ENCODE results near the gene GARNL3. TPM values are rescaled to one million over a fixed set of nuclear protein-coding genes. Genes with fewer than 3 reads are reported as not detected.
A peak's percentile ranks its signal among the peaks of the same experiment; 100 is the strongest.

Gene GARNL3
- total RNA-seq, 1 experiment from 2014 or later: 6.1 TPM

DNA sequence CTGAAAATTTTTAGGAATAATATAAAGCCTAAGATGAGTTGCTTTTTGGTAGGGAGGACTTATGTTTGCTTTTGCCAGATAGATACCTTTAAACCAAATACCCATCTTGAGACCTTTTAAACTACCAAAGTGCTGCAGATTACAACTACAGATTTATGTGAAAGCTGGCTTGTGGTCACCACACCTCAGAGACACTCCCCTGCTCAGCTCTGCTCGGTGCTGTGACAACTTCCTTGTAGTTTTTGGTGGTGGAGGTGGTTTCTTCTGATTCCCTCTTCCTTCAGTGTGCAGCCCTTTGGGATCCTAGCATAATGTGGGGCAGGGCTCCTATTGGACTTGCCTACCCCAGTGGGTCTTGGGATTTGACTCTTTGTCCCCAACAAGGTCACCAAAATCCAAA is 29.2 kb downstream of the GARNL3 start:
- no peaks in the 10 kb centered on the region for H3K27me3 Mint-ChIP-seq (ENCODE audit: insufficient read depth, unreplicated experiment)
- no peak for DNase-seq (ENCODE audit: unreplicated experiment)
- no peak overlapping the region for H3K4me3 Mint-ChIP-seq (ENCODE audit: unreplicated experiment)
- no peak overlapping the region for H3K27ac Mint-ChIP-seq (ENCODE audit: low read depth, unreplicated experiment)
- H3K4me1 Mint-ChIP-seq (ENCODE audit: insufficient read depth, unreplicated experiment): peaks cover 13% of the 10 kb centered on the region
- H3K9me3 Mint-ChIP-seq (ENCODE audit: unreplicated experiment): no peaks in the 10 kb centered on the region
- CTCF ChIA-PET: no interaction called here
- no peaks in the 10 kb centered on the region for H3K36me3 Mint-ChIP-seq (ENCODE audit: insufficient read depth, unreplicated experiment)
- POLR2A ChIA-PET: interaction anchor here (1.1 kb wide), 1 partner anchor 131 kb away, joined by 3 read pairs; the partner anchor contains the start of gene ZNF79
- intact Hi-C loops (cut with micrococcal nuclease): no loop called here
- TF ChIP-seq, protein P1, sequence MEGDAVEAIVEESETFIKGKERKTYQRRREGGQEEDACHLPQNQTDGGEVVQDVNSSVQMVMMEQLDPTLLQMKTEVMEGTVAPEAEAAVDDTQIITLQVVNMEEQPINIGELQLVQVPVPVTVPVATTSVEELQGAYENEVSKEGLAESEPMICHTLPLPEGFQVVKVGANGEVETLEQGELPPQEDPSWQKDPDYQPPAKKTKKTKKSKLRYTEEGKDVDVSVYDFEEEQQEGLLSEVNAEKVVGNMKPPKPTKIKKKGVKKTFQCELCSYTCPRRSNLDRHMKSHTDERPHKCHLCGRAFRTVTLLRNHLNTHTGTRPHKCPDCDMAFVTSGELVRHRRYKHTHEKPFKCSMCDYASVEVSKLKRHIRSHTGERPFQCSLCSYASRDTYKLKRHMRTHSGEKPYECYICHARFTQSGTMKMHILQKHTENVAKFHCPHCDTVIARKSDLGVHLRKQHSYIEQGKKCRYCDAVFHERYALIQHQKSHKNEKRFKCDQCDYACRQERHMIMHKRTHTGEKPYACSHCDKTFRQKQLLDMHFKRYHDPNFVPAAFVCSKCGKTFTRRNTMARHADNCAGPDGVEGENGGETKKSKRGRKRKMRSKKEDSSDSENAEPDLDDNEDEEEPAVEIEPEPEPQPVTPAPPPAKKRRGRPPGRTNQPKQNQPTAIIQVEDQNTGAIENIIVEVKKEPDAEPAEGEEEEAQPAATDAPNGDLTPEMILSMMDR (IDR thresholded peaks at IDR 0.05; ENCODE audit: unreplicated experiment): no peak
- BruUV-seq (replicated peaks): no TSS peak

DNA sequence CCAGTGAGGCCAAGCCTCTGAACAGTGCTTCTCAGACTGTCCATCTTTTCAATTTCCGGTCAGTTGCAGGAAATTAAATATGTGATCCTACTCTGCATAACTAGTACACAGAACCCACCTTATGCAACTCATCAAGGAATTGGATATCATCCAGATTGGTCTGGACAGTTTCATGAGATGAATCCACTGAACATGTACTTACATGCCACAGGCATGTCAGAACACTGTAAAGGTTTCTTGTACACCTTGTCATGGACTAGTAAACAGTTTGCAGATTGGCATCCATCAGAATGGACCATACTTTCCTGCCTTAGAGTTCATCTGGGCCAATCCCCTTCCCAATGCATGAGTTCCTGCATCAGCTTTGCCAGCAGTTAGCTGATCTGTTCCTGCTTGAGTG is 30.4 kb downstream of the GARNL3 start:
- Mint-ChIP-seq H3K4me3 (ENCODE audit: unreplicated experiment) (no peak overlapping the region), H3K4me1 (ENCODE audit: insufficient read depth, unreplicated experiment) (peaks cover 13% of the 10 kb centered on the region), H3K27me3 (ENCODE audit: insufficient read depth, unreplicated experiment) (no peaks in the 10 kb centered on the region), H3K36me3 (ENCODE audit: insufficient read depth, unreplicated experiment) (no peaks in the 10 kb centered on the region), H3K9me3 (ENCODE audit: unreplicated experiment) (no peaks in the 10 kb centered on the region), H3K27ac (ENCODE audit: low read depth, unreplicated experiment) (no peak overlapping the region)
- DNase-seq (ENCODE audit: unreplicated experiment): peak; percentile 76
- POLR2A ChIA-PET: interaction anchor here (1.0 to 1.1 kb wide), 2 partner anchors 18 to 25 kb away, joined by 3 to 6 read pairs; no protein-coding TSS in a partner anchor
- intact Hi-C loops (cut with micrococcal nuclease): no loop called here
- BruUV-seq (replicated peaks): no TSS peak
- TF ChIP-seq, protein P1 (IDR thresholded peaks at IDR 0.05; ENCODE audit: unreplicated experiment): no peak
- CTCF ChIA-PET: interaction anchor here (0.7 kb wide), 1 partner anchor 355 kb away, joined by 3 read pairs; no protein-coding TSS in a partner anchor

- H3K4me1 Mint-ChIP-seq (ENCODE audit: insufficient read depth, unreplicated experiment): no peaks in the 10 kb centered on the region
- no peak for DNase-seq (ENCODE audit: unreplicated experiment)
- CTCF ChIA-PET: interaction anchor here (0.6 kb wide), 1 partner anchor 10 kb away, joined by 3 read pairs; no protein-coding TSS in a partner anchor
- no peaks in the 10 kb centered on the region for H3K9me3 Mint-ChIP-seq (ENCODE audit: unreplicated experiment)
- BruUV-seq (replicated peaks): no TSS peak
- intact Hi-C loops (cut with micrococcal nuclease): no loop called here
- no peaks in the 10 kb centered on the region for H3K27me3 Mint-ChIP-seq (ENCODE audit: insufficient read depth, unreplicated experiment)
- TF ChIP-seq, protein P1 (IDR thresholded peaks at IDR 0.05; ENCODE audit: unreplicated experiment): no peak
- no peak overlapping the region for H3K27ac Mint-ChIP-seq (ENCODE audit: low read depth, unreplicated experiment)
- POLR2A ChIA-PET: interaction anchor here (0.6 to 1.0 kb wide), 2 partner anchors 21 to 57 kb away, joined by 3 to 4 read pairs; no protein-coding TSS in a partner anchor
- no peak overlapping the region for H3K4me3 Mint-ChIP-seq (ENCODE audit: unreplicated experiment)
- no peaks in the 10 kb centered on the region for H3K36me3 Mint-ChIP-seq (ENCODE audit: insufficient read depth, unreplicated experiment)
Observed at GRCh38 chr9:127300886-127301447, 36.4 kb downstream of the GARNL3 start.

DNA sequence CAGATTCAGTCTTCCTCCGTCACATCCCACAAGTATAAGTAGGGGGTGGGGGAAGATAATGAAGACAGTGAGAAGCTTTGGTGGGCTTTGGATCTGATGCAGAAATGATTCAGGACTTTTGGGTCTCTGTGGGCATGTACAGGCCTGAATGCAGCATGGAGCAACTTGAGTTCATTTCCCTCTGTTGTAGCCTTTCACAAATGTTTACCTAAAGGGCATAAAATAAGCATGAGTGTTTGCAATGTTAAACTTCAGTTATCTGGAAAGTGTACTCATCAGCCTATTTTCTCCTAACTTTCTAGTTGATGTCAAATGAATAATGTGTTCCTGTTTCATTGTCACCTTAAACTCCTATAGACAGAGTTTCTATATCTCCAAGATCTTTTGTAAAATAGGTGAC is 39.3 kb downstream of the GARNL3 start:
- Mint-ChIP-seq H3K36me3 (ENCODE audit: insufficient read depth, unreplicated experiment) (no peaks in the 10 kb centered on the region), H3K4me3 (ENCODE audit: unreplicated experiment) (no peak overlapping the region), H3K4me1 (ENCODE audit: insufficient read depth, unreplicated experiment) (peaks cover 10% of the 10 kb centered on the region), H3K9me3 (ENCODE audit: unreplicated experiment) (no peaks in the 10 kb centered on the region), H3K27ac (ENCODE audit: low read depth, unreplicated experiment) (no peak overlapping the region), H3K27me3 (ENCODE audit: insufficient read depth, unreplicated experiment) (no peaks in the 10 kb centered on the region)
- CTCF ChIA-PET: no interaction called here
- no peak for DNase-seq (ENCODE audit: unreplicated experiment)
- POLR2A ChIA-PET: interaction anchor here (1.0 kb wide), 1 partner anchor 17 kb away, joined by 3 read pairs; no protein-coding TSS in a partner anchor
- TF ChIP-seq, protein P1 (IDR thresholded peaks at IDR 0.05; ENCODE audit: unreplicated experiment): no peak
- BruUV-seq (replicated peaks): no TSS peak
- intact Hi-C loops (cut with micrococcal nuclease): no loop called here

All from MCF 10A (cell line).